ENCODE results near the gene RBM26.

The RBM26 gene

GRCh38 chr13:79439275-79439674 lies 33.2 kb upstream of the RBM26 start:
- H3K27me3 ChIP-seq (ENCODE audit: control insufficient read depth, insufficient read depth, low read length), result no peaks in the 10 kb centered on the region
- no peak overlapping the region for H3K9ac ChIP-seq (ENCODE audit: low read length)
- no peak overlapping the region for H3K4me3 ChIP-seq (ENCODE audit: low read length)

GRCh38 chr13:79435561-79435990 lies 29.5 kb upstream of the RBM26 start:
- Histone ChIP-seq H3K27me3 (ENCODE audit: control insufficient read depth, insufficient read depth, low read length) (no peaks in the 10 kb centered on the region), H3K4me1 (ENCODE audit: control insufficient read depth, insufficient read depth, low read length) (no peaks in the 10 kb centered on the region), H3K36me3 (ENCODE audit: control insufficient read depth, insufficient read depth, low read length) (no peaks in the 10 kb centered on the region), H3K4me3 (ENCODE audit: low read length) (no peak overlapping the region), H3K9ac (ENCODE audit: low read length) (no peak overlapping the region), H3K27ac (ENCODE audit: low read depth, low read length) (no peak overlapping the region)

More at GRCh38 chr13:79439275-79439674, 33.2 kb upstream of the RBM26 start:
- no peak overlapping the region for H3K27ac ChIP-seq (ENCODE audit: low read depth, low read length)
- H3K4me1 ChIP-seq (ENCODE audit: control insufficient read depth, insufficient read depth, low read length), result no peaks in the 10 kb centered on the region
- no peaks in the 10 kb centered on the region for H3K36me3 ChIP-seq (ENCODE audit: control insufficient read depth, insufficient read depth, low read length)

GRCh38 chr13:79434556-79434955 lies 28.5 kb upstream of the RBM26 start:
- no peaks in the 10 kb centered on the region for H3K4me1 ChIP-seq (ENCODE audit: control insufficient read depth, insufficient read depth, low read length)
- no peaks in the 10 kb centered on the region for H3K36me3 ChIP-seq (ENCODE audit: control insufficient read depth, insufficient read depth, low read length)
- no peak overlapping the region for H3K27ac ChIP-seq (ENCODE audit: low read depth, low read length)
- H3K4me3 ChIP-seq (ENCODE audit: low read length), result no peak overlapping the region
- H3K27me3 ChIP-seq (ENCODE audit: control insufficient read depth, insufficient read depth, low read length), result no peaks in the 10 kb centered on the region
- H3K9ac ChIP-seq (ENCODE audit: low read length), result no peak overlapping the region

- Histone ChIP-seq H3K36me3 (ENCODE audit: control insufficient read depth, insufficient read depth, low read length) (no peaks in the 10 kb centered on the region), H3K4me3 (ENCODE audit: low read length) (no peak overlapping the region), H3K27me3 (ENCODE audit: control insufficient read depth, insufficient read depth, low read length) (no peaks in the 10 kb centered on the region), H3K4me1 (ENCODE audit: control insufficient read depth, insufficient read depth, low read length) (no peaks in the 10 kb centered on the region), H3K9ac (ENCODE audit: low read length) (no peak overlapping the region), H3K27ac (ENCODE audit: low read depth, low read length) (no peak overlapping the region)
Observed at GRCh38 chr13:79432992-79433391, 26.9 kb upstream of the RBM26 start.

GRCh38 chr13:79432086-79432485 lies 26.0 kb upstream of the RBM26 start:
- Histone ChIP-seq H3K27me3 (ENCODE audit: control insufficient read depth, insufficient read depth, low read length) (no peaks in the 10 kb centered on the region), H3K9ac (ENCODE audit: low read length) (no peak overlapping the region), H3K4me3 (ENCODE audit: low read length) (no peak overlapping the region), H3K4me1 (ENCODE audit: control insufficient read depth, insufficient read depth, low read length) (no peaks in the 10 kb centered on the region), H3K27ac (ENCODE audit: low read depth, low read length) (no peak overlapping the region), H3K36me3 (ENCODE audit: control insufficient read depth, insufficient read depth, low read length) (no peaks in the 10 kb centered on the region)

GRCh38 chr13:79429309-79429708 lies 23.3 kb upstream of the RBM26 start:
- Histone ChIP-seq H3K4me1 (ENCODE audit: control insufficient read depth, insufficient read depth, low read length) (no peaks in the 10 kb centered on the region), H3K4me3 (ENCODE audit: low read length) (no peak overlapping the region), H3K27me3 (ENCODE audit: control insufficient read depth, insufficient read depth, low read length) (no peaks in the 10 kb centered on the region), H3K27ac (ENCODE audit: low read depth, low read length) (no peak overlapping the region), H3K9ac (ENCODE audit: low read length) (no peak overlapping the region), H3K36me3 (ENCODE audit: control insufficient read depth, insufficient read depth, low read length) (no peaks in the 10 kb centered on the region)

- Histone ChIP-seq H3K27me3 (ENCODE audit: control insufficient read depth, insufficient read depth, low read length) (no peaks in the 10 kb centered on the region), H3K4me3 (ENCODE audit: low read length) (no peak overlapping the region), H3K36me3 (ENCODE audit: control insufficient read depth, insufficient read depth, low read length) (no peaks in the 10 kb centered on the region), H3K9ac (ENCODE audit: low read length) (no peak overlapping the region), H3K27ac (ENCODE audit: low read depth, low read length) (no peak overlapping the region), H3K4me1 (ENCODE audit: control insufficient read depth, insufficient read depth, low read length) (no peaks in the 10 kb centered on the region)
Observed at GRCh38 chr13:79427883-79428282, 21.8 kb upstream of the RBM26 start.

GRCh38 chr13:79427265-79427664 lies 21.2 kb upstream of the RBM26 start:
- no peaks in the 10 kb centered on the region for H3K4me1 ChIP-seq (ENCODE audit: control insufficient read depth, insufficient read depth, low read length)
- H3K9ac ChIP-seq (ENCODE audit: low read length), result no peak overlapping the region
- H3K36me3 ChIP-seq (ENCODE audit: control insufficient read depth, insufficient read depth, low read length), result no peaks in the 10 kb centered on the region
- no peak overlapping the region for H3K27ac ChIP-seq (ENCODE audit: low read depth, low read length)
- no peak overlapping the region for H3K4me3 ChIP-seq (ENCODE audit: low read length)
- no peaks in the 10 kb centered on the region for H3K27me3 ChIP-seq (ENCODE audit: control insufficient read depth, insufficient read depth, low read length)

GRCh38 chr13:79423801-79424642 lies 18.0 kb upstream of the RBM26 start:
- no peaks in the 10 kb centered on the region for H3K36me3 ChIP-seq (ENCODE audit: control insufficient read depth, insufficient read depth, low read length)
- no peak overlapping the region for H3K9ac ChIP-seq (ENCODE audit: low read length)
- H3K27ac ChIP-seq (ENCODE audit: low read depth, low read length), result no peak overlapping the region
- H3K27me3 ChIP-seq (ENCODE audit: control insufficient read depth, insufficient read depth, low read length), result no peaks in the 10 kb centered on the region
- H3K4me3 ChIP-seq (ENCODE audit: low read length), result no peak overlapping the region
- no peaks in the 10 kb centered on the region for H3K4me1 ChIP-seq (ENCODE audit: control insufficient read depth, insufficient read depth, low read length)

GRCh38 chr13:79423340-79423739 lies 17.3 kb upstream of the RBM26 start:
- no peak overlapping the region for H3K9ac ChIP-seq (ENCODE audit: low read length)
- H3K4me1 ChIP-seq (ENCODE audit: control insufficient read depth, insufficient read depth, low read length), result no peaks in the 10 kb centered on the region
- H3K4me3 ChIP-seq (ENCODE audit: low read length), result no peak overlapping the region
- no peaks in the 10 kb centered on the region for H3K36me3 ChIP-seq (ENCODE audit: control insufficient read depth, insufficient read depth, low read length)
- H3K27ac ChIP-seq (ENCODE audit: low read depth, low read length), result no peak overlapping the region
- H3K27me3 ChIP-seq (ENCODE audit: control insufficient read depth, insufficient read depth, low read length), result no peaks in the 10 kb centered on the region

GRCh38 chr13:79419365-79419764 lies 13.3 kb upstream of the RBM26 start:
- Histone ChIP-seq H3K27me3 (ENCODE audit: control insufficient read depth, insufficient read depth, low read length) (no peaks in the 10 kb centered on the region), H3K27ac (ENCODE audit: low read depth, low read length) (no peak overlapping the region), H3K4me1 (ENCODE audit: control insufficient read depth, insufficient read depth, low read length) (no peaks in the 10 kb centered on the region), H3K9ac (ENCODE audit: low read length) (no peak overlapping the region), H3K4me3 (ENCODE audit: low read length) (no peak overlapping the region), H3K36me3 (ENCODE audit: control insufficient read depth, insufficient read depth, low read length) (no peaks in the 10 kb centered on the region)

GRCh38 chr13:79417741-79418140 lies 11.7 kb upstream of the RBM26 start:
- Histone ChIP-seq H3K4me3 (ENCODE audit: low read length) (no peak overlapping the region), H3K27me3 (ENCODE audit: control insufficient read depth, insufficient read depth, low read length) (no peaks in the 10 kb centered on the region), H3K27ac (ENCODE audit: low read depth, low read length) (no peak overlapping the region), H3K9ac (ENCODE audit: low read length) (no peak overlapping the region), H3K36me3 (ENCODE audit: control insufficient read depth, insufficient read depth, low read length) (no peaks in the 10 kb centered on the region), H3K4me1 (ENCODE audit: control insufficient read depth, insufficient read depth, low read length) (no peaks in the 10 kb centered on the region)

GRCh38 chr13:79413521-79413920 lies 7.5 kb upstream of the RBM26 start:
- no peaks in the 10 kb centered on the region for H3K36me3 ChIP-seq (ENCODE audit: control insufficient read depth, insufficient read depth, low read length)
- H3K27ac ChIP-seq (ENCODE audit: low read depth, low read length), result no peak overlapping the region
- H3K9ac ChIP-seq (ENCODE audit: low read length), result no peak overlapping the region
- no peak overlapping the region for H3K4me3 ChIP-seq (ENCODE audit: low read length)
- no peaks in the 10 kb centered on the region for H3K4me1 ChIP-seq (ENCODE audit: control insufficient read depth, insufficient read depth, low read length)
- no peaks in the 10 kb centered on the region for H3K27me3 ChIP-seq (ENCODE audit: control insufficient read depth, insufficient read depth, low read length)
